Progenitor cell of endocrine pancreas (in vitro differentiated cells): ENCODE data around the gene HNRNPDL. TPM values are rescaled to one million over a fixed set of nuclear protein-coding genes. Genes with fewer than 3 reads are reported as not detected.
"Not testable (repeated sequence)": the region's sequence is repeated elsewhere in the genome, so short reads cannot be mapped to it uniquely, and the experiment has no call there.

Experiments
- DNase-seq: peaks from one replicate; pipeline ENCODE4 v3.0.0; 2021; ENCODE audit warnings: low spot score; ENCODE audit not compliant: unreplicated experiment
- H3K27ac Mint-ChIP-seq: 2 replicates; pipeline ENCODE4 v1.8.0; 2021; ENCODE audit warnings: mild to moderate bottlenecking, moderate library complexity, mixed read lengths
- H3K27me3 Mint-ChIP-seq: 2 replicates; pipeline ENCODE4 v1.8.0; 2021; ENCODE audit warnings: mixed read lengths
- H3K36me3 Mint-ChIP-seq: 2 replicates; pipeline ENCODE4 v1.8.0; 2022; ENCODE audit warnings: mixed read lengths; ENCODE audit not compliant: insufficient read depth
- H3K4me1 Mint-ChIP-seq: 2 replicates; pipeline ENCODE4 v1.8.0; 2021; ENCODE audit warnings: low read depth, mixed read lengths
- H3K4me3 Mint-ChIP-seq: 2 replicates; pipeline ENCODE4 v1.8.0; 2021; ENCODE audit warnings: low read depth, mild to moderate bottlenecking, moderate library complexity, mixed read lengths
- H3K9me3 Mint-ChIP-seq: 2 replicates; pipeline ENCODE4 v1.8.0; 2021; ENCODE audit warnings: low read depth, mixed read lengths
- long read RNA-seq: library from polyadenylated mRNA; unstranded; transcript quantifications from one replicate; pipeline ENCODE4 v2.0.0, GENCODE V29; 2020
- total RNA-seq: library from RNA; stranded (reverse); gene quantifications from 2 replicates; pipeline ENCODE4 v1.2.1, GENCODE V29; 2021
- TF ChIP-seq, protein P1 (sequence below): fragments of 200-600 bp; sonication (generic); IDR thresholded peaks from one replicate; pipeline ENCODE4 v1.5.0; 2021; ENCODE audit warnings: antibody characterized with exemption, mild to moderate bottlenecking; ENCODE audit not compliant: unreplicated experiment

Gene HNRNPDL
- 535 and 549 TPM in 2 replicates for total RNA-seq
- long read RNA-seq, transcript HNRNPDL-201 (8 exons, 3,781 nt) = major isoform, 1,147 of 1,404 reads
- long read RNA-seq, transcript HNRNPDL-202 (9 exons, 1,402 nt) = minor isoform, 62 of 1,404 reads
- long read RNA-seq, transcript HNRNPDL-204 (7 exons, 2,404 nt) = minor isoform, 84 of 1,404 reads
- long read RNA-seq, transcript HNRNPDL-207 (7 exons, 3,968 nt) = minor isoform, 15 of 1,404 reads
- long read RNA-seq, partial matches to known transcripts = 54 of 1,404 reads
- long read RNA-seq, other reads (novel, unspliced or antisense) = 41 of 1,404 reads

DNA sequence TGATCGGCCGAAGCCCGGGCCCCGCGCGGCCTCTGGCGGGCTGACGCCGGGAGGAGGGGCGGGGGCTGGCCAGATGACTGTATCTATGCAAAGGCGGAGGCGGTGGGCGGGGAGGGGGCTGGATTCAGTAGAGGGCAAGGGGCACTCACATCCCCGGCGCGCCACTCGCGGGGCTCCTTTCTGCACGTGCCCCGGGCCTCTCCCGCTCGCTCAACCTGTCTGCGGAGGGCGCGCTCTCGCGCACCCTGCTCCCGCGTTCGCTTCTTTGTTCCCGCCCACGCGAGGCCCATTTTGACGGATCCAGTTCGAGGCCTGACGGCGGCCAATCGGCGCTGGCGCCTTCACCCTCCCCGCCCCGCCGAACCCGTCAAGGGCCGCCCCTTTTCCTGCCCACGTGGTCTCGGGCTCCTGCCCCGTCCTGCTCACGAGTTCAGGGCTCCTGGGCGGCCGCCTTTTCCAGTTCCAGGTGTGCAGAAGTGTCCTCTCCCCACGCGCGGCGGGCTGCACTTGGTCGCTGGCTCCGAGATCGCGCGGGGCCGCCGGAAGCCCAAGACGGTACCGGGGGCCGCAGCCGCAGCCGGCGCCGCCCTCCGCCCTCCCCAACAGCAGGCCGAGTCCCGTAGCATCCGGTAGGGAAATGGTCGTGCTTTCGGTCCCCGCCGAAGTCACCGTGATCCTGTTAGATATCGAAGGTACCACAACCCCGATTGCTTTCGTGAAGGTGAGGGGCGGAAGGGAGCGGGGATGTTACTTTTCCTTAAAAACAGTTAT is at the start of gene HNRNPDL, which contains the start of gene ENOPH1:
HNRNPDL (minus strand) TSS at position 270 of the 771 bp plus-strand sequence. CDS start 772 bp downstream, outside the sequence.
ENOPH1 (plus strand) TSS at position 398 of the 771 bp plus-strand sequence; CDS start at position 638, 240 bp downstream.
- peak; percentile 95 for DNase-seq
- Mint-ChIP-seq H3K9me3 (no peaks in the 10 kb centered on the region), H3K4me1 (peaks cover 31% of the 10 kb centered on the region), H3K4me3 (peak within 1 kb of the TSS; percentile 100), H3K27ac (peak within 1 kb of the TSS; percentile 100), H3K27me3 (no peaks in the 10 kb centered on the region), H3K36me3 (peaks cover 38% of the 10 kb centered on the region)
- TF ChIP-seq, protein P1, sequence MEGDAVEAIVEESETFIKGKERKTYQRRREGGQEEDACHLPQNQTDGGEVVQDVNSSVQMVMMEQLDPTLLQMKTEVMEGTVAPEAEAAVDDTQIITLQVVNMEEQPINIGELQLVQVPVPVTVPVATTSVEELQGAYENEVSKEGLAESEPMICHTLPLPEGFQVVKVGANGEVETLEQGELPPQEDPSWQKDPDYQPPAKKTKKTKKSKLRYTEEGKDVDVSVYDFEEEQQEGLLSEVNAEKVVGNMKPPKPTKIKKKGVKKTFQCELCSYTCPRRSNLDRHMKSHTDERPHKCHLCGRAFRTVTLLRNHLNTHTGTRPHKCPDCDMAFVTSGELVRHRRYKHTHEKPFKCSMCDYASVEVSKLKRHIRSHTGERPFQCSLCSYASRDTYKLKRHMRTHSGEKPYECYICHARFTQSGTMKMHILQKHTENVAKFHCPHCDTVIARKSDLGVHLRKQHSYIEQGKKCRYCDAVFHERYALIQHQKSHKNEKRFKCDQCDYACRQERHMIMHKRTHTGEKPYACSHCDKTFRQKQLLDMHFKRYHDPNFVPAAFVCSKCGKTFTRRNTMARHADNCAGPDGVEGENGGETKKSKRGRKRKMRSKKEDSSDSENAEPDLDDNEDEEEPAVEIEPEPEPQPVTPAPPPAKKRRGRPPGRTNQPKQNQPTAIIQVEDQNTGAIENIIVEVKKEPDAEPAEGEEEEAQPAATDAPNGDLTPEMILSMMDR = no peak

DNA sequence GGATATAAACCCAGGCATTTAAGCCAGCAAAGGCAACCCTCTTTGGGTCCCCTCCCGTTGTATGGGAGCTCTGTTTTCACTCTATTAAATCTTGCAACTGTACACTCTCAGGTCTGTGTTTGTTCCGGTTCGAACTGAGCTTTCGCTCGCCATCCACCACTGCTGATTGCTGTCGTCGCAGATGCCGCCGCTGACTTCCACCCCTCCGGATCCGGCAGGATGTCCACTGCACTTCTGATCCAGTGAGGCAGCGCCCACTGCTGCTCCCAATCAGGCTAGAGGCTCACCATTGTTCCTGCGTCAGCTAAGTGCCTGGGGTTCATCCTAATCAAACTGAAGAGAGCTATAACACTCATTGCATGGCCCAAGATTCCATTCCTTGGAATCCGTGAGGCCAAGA is 49.3 kb upstream of the HNRNPDL start:
- TF ChIP-seq, protein P1 = no peak
- Mint-ChIP-seq H3K4me1 (no peaks in the 10 kb centered on the region), H3K27me3 (no peaks in the 10 kb centered on the region), H3K27ac (no peak overlapping the region), H3K9me3 (peaks cover 5% of the 10 kb centered on the region), H3K4me3 (no peak overlapping the region), H3K36me3 (no peaks in the 10 kb centered on the region)
- DNase-seq = no peak

DNA sequence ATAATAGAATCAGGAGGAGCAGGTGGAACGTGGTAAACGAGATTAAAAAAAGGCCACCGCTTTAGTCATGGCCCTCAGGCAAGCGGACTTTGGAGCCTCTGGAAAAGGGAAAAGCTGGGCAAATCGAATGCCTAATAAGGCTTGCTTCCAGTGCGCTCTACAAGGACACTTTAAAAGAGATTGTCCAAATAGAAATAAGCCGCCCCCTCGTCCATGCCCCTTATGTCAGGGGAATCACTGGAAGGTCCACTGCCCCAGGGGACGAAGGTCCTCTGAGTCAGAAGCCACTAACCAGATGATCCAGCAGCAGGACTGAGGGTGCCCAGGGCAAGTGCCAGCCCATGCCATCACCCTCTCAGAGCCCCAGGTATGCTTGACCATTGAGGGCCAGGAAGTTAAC is 47.2 kb upstream of the HNRNPDL start:
- H3K27me3 Mint-ChIP-seq, DNase-seq, H3K27ac Mint-ChIP-seq, H3K36me3 Mint-ChIP-seq, H3K9me3 Mint-ChIP-seq, H3K4me1 Mint-ChIP-seq, H3K4me3 Mint-ChIP-seq: not testable (repeated sequence)

DNA sequence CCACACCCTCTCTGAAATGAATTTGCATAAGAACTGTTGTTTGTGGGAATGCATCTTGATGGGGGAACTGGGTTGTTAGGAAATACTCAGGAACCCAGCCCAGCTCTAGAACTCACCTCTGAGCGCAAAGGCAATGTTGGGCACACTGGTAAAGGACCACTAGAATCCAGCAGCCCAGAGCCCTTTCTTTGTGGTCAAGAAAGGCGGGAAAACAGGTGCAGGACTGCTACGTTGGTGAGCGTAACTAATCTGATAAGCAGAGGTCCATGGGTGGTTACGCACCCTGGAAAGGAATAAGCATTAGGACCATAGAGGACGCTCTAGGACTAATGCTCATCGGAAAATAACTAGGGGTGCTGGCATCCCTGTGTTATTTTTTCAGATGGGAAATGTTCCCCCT is 45.7 kb upstream of the HNRNPDL start:
- H3K4me1 Mint-ChIP-seq, H3K27ac Mint-ChIP-seq, H3K9me3 Mint-ChIP-seq, H3K4me3 Mint-ChIP-seq, H3K36me3 Mint-ChIP-seq, DNase-seq, H3K27me3 Mint-ChIP-seq: not testable (repeated sequence)

DNA sequence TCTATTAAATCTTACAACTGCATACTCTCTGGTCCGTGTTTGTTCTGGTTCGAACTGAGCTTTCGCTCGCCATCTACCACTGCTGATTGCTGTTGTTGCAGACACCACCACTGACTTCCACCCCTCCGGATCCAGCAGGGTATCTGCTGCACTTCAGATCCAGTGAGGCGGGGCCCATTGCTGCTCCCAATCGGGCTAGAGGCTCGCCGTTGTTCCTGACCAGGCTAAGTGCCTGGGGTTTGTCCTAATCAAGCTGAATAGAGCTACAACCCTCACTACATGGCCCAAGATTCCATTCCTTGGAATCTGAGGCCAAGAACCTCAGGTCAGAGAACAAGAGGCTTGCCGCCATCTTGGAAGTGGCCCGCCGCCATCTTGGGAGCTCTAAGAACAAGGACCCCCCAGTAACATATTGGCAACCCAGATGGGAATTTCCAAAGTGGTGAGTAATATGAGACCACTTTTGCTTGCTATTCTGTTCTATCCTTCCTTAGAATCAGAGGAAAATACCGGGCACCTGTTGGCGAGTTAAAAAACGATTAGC is 43.4 kb upstream of the HNRNPDL start:
- no peak for DNase-seq
- H3K4me3 Mint-ChIP-seq = no peak overlapping the region
- TF ChIP-seq, protein P1 = no peak
- no peak overlapping the region for H3K27ac Mint-ChIP-seq
- peaks cover 5% of the 10 kb centered on the region for H3K9me3 Mint-ChIP-seq
- H3K36me3 Mint-ChIP-seq = peaks cover 1% of the 10 kb centered on the region
- no peaks in the 10 kb centered on the region for H3K4me1 Mint-ChIP-seq
- H3K27me3 Mint-ChIP-seq = no peaks in the 10 kb centered on the region

DNA sequence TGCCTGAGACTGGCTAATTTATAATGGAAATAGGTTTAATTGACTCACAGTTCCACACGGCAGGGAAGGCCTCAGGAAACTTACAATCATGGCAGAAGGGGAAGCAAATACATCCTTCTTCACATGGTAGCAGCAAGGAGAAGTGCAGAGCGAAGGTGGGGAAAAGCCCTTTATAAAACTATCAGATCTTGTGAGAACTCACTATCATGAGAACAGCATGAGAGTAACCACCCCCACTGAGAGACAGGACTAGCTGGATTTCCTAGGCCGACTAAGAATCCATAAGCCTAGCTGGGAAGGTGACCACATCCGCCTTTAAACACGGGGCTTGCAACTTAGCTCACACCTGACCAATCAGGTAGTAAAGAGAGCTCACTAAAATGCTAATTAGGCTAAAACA is 42.8 kb upstream of the HNRNPDL start:
- not testable (repeated sequence) for H3K36me3 Mint-ChIP-seq, H3K9me3 Mint-ChIP-seq, H3K4me1 Mint-ChIP-seq, H3K27me3 Mint-ChIP-seq, H3K4me3 Mint-ChIP-seq, H3K27ac Mint-ChIP-seq, DNase-seq
